Activated CD4-positive, CD25-positive, alpha-beta regulatory T cell treated with anti-CD3 and anti-CD28 coated beads, Interleukin-2, amount 50 U/mL, for 16 hours (primary cell): ENCODE results near the gene PGLYRP2.

Source experiments
- DNase-seq: peaks from one replicate; pipeline ENCODE4 v3.0.0-alpha.2; 2020; ENCODE audit warnings: low read depth, low spot score

The PGLYRP2 gene

GRCh38 chr19:15425321-15425950, 53.9 kb downstream of the PGLYRP2 start:
- DNase-seq: no peak

GRCh38 chr19:15424692-15425272, 54.5 kb downstream of the PGLYRP2 start:
- no peak for DNase-seq

GRCh38 chr19:15424121-15424520, 55.2 kb downstream of the PGLYRP2 start:
- no peak for DNase-seq

GRCh38 chr19:15423130-15423529, 56.2 kb downstream of the PGLYRP2 start:
- no peak for DNase-seq

- DNase-seq: no peak
Measured at GRCh38 chr19:15422296-15423075, 56.8 kb downstream of the PGLYRP2 start.

- DNase-seq: no peak
Measured at GRCh38 chr19:15421721-15422260, 57.5 kb downstream of the PGLYRP2 start.

GRCh38 chr19:15421136-15421695, 58.1 kb downstream of the PGLYRP2 start:
- no peak for DNase-seq

- no peak for DNase-seq
Measured at GRCh38 chr19:15419413-15420025, 59.8 kb downstream of the PGLYRP2 start.
